Measurements from ENCODE around the gene PHACTR3.

Gene PHACTR3

DNA sequence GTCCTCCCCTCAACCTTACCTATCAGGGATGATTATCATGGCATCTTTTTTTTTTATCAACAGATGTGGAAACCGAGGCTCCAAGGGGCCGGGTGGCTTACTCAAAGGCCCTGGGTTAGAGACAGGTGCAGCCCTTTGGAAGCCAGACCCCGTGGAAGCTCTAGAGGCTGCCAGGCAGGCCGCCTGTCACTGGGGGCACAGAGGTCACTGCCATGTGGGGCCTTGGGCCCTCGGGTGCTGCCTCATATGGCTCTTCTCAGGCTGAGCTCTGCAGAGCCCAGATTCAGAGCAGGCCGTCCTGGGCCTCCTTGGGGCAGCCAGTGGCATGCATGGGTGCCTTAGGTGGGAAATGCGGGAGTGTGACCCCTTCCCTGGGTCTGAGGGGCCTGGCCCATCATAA is 136.3 kb downstream of the PHACTR3 start:
- no peak overlapping the region for H3K4me3 ChIP-seq (ENCODE audit: low read depth, low read length)
- TF ChIP-seq, protein P1, sequence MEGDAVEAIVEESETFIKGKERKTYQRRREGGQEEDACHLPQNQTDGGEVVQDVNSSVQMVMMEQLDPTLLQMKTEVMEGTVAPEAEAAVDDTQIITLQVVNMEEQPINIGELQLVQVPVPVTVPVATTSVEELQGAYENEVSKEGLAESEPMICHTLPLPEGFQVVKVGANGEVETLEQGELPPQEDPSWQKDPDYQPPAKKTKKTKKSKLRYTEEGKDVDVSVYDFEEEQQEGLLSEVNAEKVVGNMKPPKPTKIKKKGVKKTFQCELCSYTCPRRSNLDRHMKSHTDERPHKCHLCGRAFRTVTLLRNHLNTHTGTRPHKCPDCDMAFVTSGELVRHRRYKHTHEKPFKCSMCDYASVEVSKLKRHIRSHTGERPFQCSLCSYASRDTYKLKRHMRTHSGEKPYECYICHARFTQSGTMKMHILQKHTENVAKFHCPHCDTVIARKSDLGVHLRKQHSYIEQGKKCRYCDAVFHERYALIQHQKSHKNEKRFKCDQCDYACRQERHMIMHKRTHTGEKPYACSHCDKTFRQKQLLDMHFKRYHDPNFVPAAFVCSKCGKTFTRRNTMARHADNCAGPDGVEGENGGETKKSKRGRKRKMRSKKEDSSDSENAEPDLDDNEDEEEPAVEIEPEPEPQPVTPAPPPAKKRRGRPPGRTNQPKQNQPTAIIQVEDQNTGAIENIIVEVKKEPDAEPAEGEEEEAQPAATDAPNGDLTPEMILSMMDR (IDR thresholded peaks at IDR 0.05; ENCODE audit: low read depth, low read length, missing control alignments), result no peak

DNA sequence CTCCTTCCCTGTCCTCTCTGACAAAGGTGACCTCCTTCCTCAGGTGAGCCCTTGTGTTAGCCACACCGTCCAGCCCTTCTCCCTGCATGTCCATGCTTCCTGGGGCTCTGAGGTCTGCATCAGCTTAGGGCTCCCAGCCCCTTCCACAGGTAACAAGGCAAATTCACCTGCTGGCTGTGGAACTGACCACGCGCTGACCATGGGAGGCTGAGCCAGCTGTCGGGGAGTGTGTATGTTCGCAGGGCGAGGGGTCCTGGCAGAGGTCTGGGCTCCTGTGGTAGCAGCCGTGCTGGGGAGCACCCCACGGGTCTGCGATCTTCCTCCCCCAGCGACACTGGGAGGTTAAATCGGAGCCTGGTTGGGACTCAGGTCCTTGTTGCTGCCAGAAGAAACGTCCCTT is 136.7 kb downstream of the PHACTR3 start:
- no peak for DNase-seq (ENCODE audit: low read depth)
- H3K4me3 ChIP-seq (ENCODE audit: low read depth, low read length), result no peak overlapping the region
- TF ChIP-seq, protein P1 (IDR thresholded peaks at IDR 0.05; ENCODE audit: low read depth, low read length, missing control alignments), result no peak

More for the DNA sequence above, 136.3 kb downstream of the PHACTR3 start:
- DNase-seq (ENCODE audit: low read depth), result no peak

DNA sequence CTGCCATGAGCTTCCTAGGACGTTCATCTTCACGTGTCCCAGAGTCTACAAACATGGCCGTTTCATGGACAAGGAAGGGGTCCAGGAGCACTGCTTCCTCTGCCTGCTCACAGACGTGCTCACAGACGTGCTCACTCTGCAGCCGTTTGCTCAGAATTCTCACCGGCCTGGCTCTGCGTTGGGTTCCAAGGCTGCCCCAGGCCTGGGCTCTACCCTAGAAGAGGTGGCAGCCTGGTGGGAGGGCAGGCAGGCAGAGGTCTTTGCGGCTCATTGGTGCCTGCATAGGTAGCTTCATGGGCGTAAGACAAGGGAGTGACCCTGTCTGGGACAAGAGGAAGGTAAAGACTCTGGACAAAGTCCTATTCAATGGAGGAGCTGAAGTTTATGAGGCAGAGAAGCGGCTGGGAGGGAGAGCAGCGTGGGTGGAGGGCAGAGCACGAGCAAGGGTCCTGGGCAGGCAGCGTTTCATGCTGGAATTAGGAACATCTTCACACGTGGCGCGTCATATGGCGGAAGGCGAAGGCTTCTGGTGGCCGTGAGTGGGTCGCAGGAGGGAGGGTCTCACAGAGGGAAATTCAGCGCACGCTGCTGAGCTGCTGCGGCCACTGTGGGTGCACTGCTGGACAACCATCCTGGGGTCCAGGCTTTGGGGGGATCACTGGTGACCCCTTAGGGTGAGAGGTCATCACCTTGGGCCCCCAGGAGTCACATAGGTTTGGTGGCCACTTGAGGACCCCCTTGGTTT is 138.2 kb downstream of the PHACTR3 start:
- no peak for DNase-seq (ENCODE audit: low read depth)
- TF ChIP-seq, protein P1 (IDR thresholded peaks at IDR 0.05; ENCODE audit: low read depth, low read length, missing control alignments), result no peak
- no peak overlapping the region for H3K4me3 ChIP-seq (ENCODE audit: low read depth, low read length)

GRCh38 chr20:59743308-59743707 is 139.0 kb downstream of the PHACTR3 start:
- no peak overlapping the region for H3K4me3 ChIP-seq (ENCODE audit: low read depth, low read length)
- TF ChIP-seq, protein P1 (IDR thresholded peaks at IDR 0.05; ENCODE audit: low read depth, low read length, missing control alignments), result no peak
- DNase-seq (ENCODE audit: low read depth), result no peak

DNA sequence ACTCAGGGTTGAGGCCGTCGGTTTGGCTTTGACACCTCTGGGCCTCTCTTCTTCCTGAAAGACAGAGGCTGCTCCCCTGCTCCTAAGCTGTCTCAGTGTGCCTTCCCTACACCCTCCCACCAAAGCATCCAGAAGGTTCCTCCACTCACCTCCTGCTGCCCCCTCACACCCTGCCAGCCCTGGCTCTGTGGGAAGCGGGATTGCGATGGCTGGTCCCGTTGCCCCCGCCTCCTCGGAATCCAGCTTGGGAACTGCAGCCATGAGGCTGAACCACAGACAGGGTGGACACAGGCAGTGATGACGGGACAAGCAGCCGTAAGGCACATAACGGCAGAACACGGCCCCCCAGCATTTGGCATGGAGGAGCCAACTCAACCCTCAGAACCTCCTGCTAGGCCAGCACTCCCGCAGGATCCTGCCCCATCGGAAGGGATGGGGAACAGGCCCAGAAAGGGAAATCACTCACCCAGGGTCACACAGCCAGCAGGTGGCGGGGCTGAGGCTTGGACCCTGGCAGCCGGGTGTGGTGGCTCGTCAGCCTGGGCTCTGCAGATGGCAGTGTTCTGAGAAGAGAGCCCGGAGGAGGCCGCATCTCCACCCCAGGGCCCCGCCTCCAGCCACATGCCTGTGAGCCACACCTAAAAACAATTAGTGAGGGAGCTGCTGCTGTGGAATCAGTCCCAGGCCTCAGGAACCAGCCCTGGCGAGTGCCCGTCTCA is 139.6 kb downstream of the PHACTR3 start:
- DNase-seq (ENCODE audit: low read depth), result no peak
- TF ChIP-seq, protein P1 (IDR thresholded peaks at IDR 0.05; ENCODE audit: low read depth, low read length, missing control alignments), result peak; percentile 52
- no peak overlapping the region for H3K4me3 ChIP-seq (ENCODE audit: low read depth, low read length)

DNA sequence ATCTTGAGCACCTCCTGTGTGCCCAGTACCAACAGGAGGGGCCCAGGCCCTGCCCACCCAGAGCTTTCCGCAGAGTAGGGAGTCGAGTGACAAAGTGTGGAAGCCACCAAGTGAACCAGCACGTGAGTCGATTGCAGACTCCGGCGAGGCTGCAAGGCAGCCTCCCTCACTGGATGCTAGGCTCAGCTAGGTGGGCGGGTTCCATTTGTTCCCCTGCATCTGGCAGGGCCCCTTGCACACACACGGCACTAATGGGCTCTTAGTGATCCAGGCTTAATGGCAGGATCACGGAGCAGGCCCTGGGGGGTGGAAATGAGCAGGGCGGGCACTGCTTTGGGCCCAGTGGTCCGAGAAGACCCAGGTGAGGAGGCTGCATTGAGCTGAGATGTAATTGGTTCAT is 140.4 kb downstream of the PHACTR3 start:
- DNase-seq (ENCODE audit: low read depth), result no peak
- TF ChIP-seq, protein P1 (IDR thresholded peaks at IDR 0.05; ENCODE audit: low read depth, low read length, missing control alignments), result no peak
- no peak overlapping the region for H3K4me3 ChIP-seq (ENCODE audit: low read depth, low read length)

Data from GM12864 (cell line).